ENCODE measurements around the gene GSPT1.
"Not testable (repeated sequence)": the region's sequence is repeated elsewhere in the genome, so short reads cannot be mapped to it uniquely, and the experiment has no call there.

The GSPT1 gene

DNA sequence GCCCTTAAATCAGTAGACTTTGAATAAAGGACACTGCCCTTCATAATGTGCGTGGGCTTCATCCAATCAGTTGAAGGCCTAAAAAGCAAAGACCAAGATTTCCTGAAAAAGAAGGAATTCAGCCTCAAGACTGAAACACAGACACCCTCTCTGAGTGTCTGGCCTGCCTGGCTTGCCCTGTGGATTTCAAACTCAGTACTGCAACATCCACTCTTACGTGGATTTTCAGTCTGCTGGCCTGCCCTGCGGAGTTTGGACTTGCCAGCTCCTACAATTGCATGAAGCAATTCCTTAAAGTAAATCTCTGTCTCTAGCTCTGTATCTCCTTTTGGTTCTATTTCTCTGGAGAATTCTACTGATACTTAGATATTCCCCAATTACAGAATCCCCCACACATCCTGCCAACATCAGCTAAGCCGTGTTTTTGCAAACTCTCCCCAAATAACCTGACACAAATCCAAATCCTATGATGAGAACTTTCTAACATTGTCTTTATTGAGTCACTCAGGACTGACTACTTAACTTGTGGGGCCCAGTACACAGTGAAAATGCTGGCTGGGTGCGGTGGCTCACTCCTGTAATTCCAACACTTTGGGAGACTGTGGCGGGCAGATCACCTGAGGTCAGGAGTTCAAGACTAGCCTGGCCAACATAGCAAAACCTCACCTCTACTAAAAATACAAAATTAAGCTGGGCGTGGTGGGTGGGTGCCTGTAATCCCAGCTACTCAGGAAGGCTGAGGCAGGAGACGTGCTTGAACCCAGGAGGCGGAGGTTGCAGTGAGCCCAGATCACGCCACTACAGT is 42.0 kb upstream of the GSPT1 start:
- no peak overlapping the region for H2AFZ ChIP-seq (ENCODE audit: low read depth, low read length)
- no peak overlapping the region for H3K4me2 ChIP-seq (ENCODE audit: insufficient read depth, low read length)
- H3K27me3 ChIP-seq (ENCODE audit: insufficient read depth, low read length, poor library complexity): no peaks in the 10 kb centered on the region
- no peak for ATAC-seq (ENCODE audit: insufficient read depth, low read depth)
- TF ChIP-seq, protein P1, sequence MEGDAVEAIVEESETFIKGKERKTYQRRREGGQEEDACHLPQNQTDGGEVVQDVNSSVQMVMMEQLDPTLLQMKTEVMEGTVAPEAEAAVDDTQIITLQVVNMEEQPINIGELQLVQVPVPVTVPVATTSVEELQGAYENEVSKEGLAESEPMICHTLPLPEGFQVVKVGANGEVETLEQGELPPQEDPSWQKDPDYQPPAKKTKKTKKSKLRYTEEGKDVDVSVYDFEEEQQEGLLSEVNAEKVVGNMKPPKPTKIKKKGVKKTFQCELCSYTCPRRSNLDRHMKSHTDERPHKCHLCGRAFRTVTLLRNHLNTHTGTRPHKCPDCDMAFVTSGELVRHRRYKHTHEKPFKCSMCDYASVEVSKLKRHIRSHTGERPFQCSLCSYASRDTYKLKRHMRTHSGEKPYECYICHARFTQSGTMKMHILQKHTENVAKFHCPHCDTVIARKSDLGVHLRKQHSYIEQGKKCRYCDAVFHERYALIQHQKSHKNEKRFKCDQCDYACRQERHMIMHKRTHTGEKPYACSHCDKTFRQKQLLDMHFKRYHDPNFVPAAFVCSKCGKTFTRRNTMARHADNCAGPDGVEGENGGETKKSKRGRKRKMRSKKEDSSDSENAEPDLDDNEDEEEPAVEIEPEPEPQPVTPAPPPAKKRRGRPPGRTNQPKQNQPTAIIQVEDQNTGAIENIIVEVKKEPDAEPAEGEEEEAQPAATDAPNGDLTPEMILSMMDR (IDR thresholded peaks at IDR 0.05; ENCODE audit: borderline replicate concordance, extremely low read depth, low read length, poor library complexity, severe bottlenecking): no peak
- no peak for TF ChIP-seq EZH2 (IDR thresholded peaks at IDR 0.05; ENCODE audit: borderline replicate concordance, low read depth, low read length, severe bottlenecking)
- no peaks in the 10 kb centered on the region for H3K36me3 ChIP-seq (ENCODE audit: insufficient read depth, low read length)
- no peak for DNase-seq
- H3K4me3 ChIP-seq (ENCODE audit: low read depth in 1 of 2, low read length in 2 of 2): no peak overlapping the region
- no peak overlapping the region for H3K9ac ChIP-seq (ENCODE audit: low read depth, low read length)
- no peaks in the 10 kb centered on the region for H3K9me3 ChIP-seq (ENCODE audit: insufficient read depth, low read length, severe bottlenecking)
- no peaks in the 10 kb centered on the region for H3K4me1 ChIP-seq (ENCODE audit: insufficient read depth, low read length)
- no peaks in the 10 kb centered on the region for H3K79me2 ChIP-seq (ENCODE audit: insufficient read depth, low read length)
- H4K20me1 ChIP-seq (ENCODE audit: insufficient read depth, low read length): no peaks in the 10 kb centered on the region
- H3K27ac ChIP-seq (ENCODE audit: low read length): no peak overlapping the region

DNA sequence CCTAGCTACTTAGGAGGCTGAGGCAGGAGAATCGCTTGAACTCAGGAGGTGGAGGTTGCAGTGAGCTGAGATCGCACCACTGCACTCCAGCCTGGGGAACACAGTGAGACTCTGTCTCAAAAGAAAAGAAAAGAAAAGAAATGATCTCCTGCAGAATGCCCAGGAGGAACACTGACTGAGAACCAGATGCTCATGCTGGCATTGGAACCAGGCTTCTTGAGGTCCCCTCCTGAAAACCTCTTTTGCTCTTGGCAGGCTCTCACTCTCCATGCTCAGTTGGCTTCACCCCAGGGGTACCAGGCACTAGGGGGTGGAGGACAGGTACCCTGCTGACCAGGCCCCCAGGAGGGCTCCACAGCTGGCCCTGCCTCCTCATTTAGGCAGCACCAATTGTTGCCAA is 40.8 kb upstream of the GSPT1 start:
- H3K4me2 ChIP-seq (ENCODE audit: insufficient read depth, low read length): no peak overlapping the region
- no peaks in the 10 kb centered on the region for H3K9me3 ChIP-seq (ENCODE audit: insufficient read depth, low read length, severe bottlenecking)
- H3K27ac ChIP-seq (ENCODE audit: low read length): no peak overlapping the region
- no peaks in the 10 kb centered on the region for H3K36me3 ChIP-seq (ENCODE audit: insufficient read depth, low read length)
- H3K9ac ChIP-seq (ENCODE audit: low read depth, low read length): no peak overlapping the region
- ATAC-seq (ENCODE audit: insufficient read depth, low read depth) (no peak), DNase-seq (no peak)
- no peak overlapping the region for H2AFZ ChIP-seq (ENCODE audit: low read depth, low read length)
- no peaks in the 10 kb centered on the region for H3K4me1 ChIP-seq (ENCODE audit: insufficient read depth, low read length)
- no peaks in the 10 kb centered on the region for H3K79me2 ChIP-seq (ENCODE audit: insufficient read depth, low read length)
- H3K4me3 ChIP-seq (ENCODE audit: low read depth in 1 of 2, low read length in 2 of 2): no peak overlapping the region
- no peaks in the 10 kb centered on the region for H3K27me3 ChIP-seq (ENCODE audit: insufficient read depth, low read length, poor library complexity)
- no peak for TF ChIP-seq EZH2 (IDR thresholded peaks at IDR 0.05; ENCODE audit: borderline replicate concordance, low read depth, low read length, severe bottlenecking)
- TF ChIP-seq, protein P1 (IDR thresholded peaks at IDR 0.05; ENCODE audit: borderline replicate concordance, extremely low read depth, low read length, poor library complexity, severe bottlenecking): no peak
- H4K20me1 ChIP-seq (ENCODE audit: insufficient read depth, low read length): no peaks in the 10 kb centered on the region

DNA sequence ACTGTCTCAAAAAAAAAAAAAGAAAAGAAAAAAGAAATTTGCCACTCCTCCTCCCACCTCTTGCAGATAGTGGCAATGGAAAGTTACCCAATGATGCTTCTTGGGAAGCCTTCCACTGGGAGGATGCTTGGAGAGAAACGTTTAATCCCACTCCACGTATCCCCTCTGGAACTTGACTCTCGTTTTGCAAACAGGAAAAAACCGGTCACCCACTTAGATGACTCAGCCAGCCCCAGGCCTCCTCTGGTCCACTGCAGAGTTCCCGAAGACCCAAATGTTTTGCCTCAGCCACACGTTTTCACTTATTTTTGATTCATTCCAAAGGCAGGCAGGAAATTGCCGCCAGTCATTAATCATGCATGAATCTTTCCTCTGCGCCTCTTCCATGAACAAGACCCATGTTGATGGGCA is 40.0 kb upstream of the GSPT1 start:
- Histone ChIP-seq H2AFZ (ENCODE audit: low read depth, low read length) (no peak overlapping the region), H3K4me1 (ENCODE audit: insufficient read depth, low read length) (no peaks in the 10 kb centered on the region), H3K9me3 (ENCODE audit: insufficient read depth, low read length, severe bottlenecking) (no peaks in the 10 kb centered on the region), H3K79me2 (ENCODE audit: insufficient read depth, low read length) (no peaks in the 10 kb centered on the region), H3K27me3 (ENCODE audit: insufficient read depth, low read length, poor library complexity) (no peaks in the 10 kb centered on the region), H3K4me3 (ENCODE audit: low read depth in 1 of 2, low read length in 2 of 2) (no peak overlapping the region), H3K36me3 (ENCODE audit: insufficient read depth, low read length) (no peaks in the 10 kb centered on the region), H3K27ac (ENCODE audit: low read length) (no peak overlapping the region), H3K4me2 (ENCODE audit: insufficient read depth, low read length) (no peak overlapping the region), H3K9ac (ENCODE audit: low read depth, low read length) (no peak overlapping the region), H4K20me1 (ENCODE audit: insufficient read depth, low read length) (no peaks in the 10 kb centered on the region)
- TF ChIP-seq, protein P1 (IDR thresholded peaks at IDR 0.05; ENCODE audit: borderline replicate concordance, extremely low read depth, low read length, poor library complexity, severe bottlenecking): no peak
- no peak for TF ChIP-seq EZH2 (IDR thresholded peaks at IDR 0.05; ENCODE audit: borderline replicate concordance, low read depth, low read length, severe bottlenecking)
- DNase-seq (no peak), ATAC-seq (ENCODE audit: insufficient read depth, low read depth) (no peak)

DNA sequence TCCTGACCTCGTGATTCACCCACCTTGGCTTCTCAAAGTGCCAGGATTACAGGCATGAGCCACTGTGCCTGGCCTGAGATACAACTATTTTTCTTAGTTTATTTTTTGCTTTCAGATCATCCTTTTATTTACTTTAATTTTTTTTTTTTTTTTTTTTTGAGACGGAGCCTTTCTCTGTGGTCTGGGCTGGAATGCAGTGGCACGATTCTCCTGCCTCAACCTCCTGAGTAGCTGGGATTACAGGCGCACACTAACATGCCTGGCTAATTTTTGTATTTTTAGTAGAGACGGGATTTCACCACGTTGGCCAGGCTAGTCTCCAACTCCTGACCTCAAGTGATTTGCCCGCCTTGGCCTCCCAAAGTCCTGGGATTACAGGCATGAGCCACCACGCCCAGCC is 37.8 kb upstream of the GSPT1 start:
- not testable (repeated sequence) for DNase-seq; H3K4me1 ChIP-seq (ENCODE audit: insufficient read depth, low read length); H3K9me3 ChIP-seq (ENCODE audit: insufficient read depth, low read length, severe bottlenecking); ATAC-seq (ENCODE audit: insufficient read depth, low read depth); H3K79me2 ChIP-seq (ENCODE audit: insufficient read depth, low read length); H2AFZ ChIP-seq (ENCODE audit: low read depth, low read length); H3K4me2 ChIP-seq (ENCODE audit: insufficient read depth, low read length); H3K4me3 ChIP-seq (ENCODE audit: low read depth in 1 of 2, low read length in 2 of 2); H3K27ac ChIP-seq (ENCODE audit: low read length); H3K27me3 ChIP-seq (ENCODE audit: insufficient read depth, low read length, poor library complexity); H3K36me3 ChIP-seq (ENCODE audit: insufficient read depth, low read length); H4K20me1 ChIP-seq (ENCODE audit: insufficient read depth, low read length); H3K9ac ChIP-seq (ENCODE audit: low read depth, low read length)

Data from DND-41 (cell line).